ENCODE results near the gene BLNK. TPM values are rescaled to one million over a fixed set of nuclear protein-coding genes. Genes with fewer than 3 reads are reported as not detected.

BLNK gene
- total and polyA plus RNA-seq, 7 experiments from 2014 or later, result 0.17 to 6.5 (median 0.55) TPM; not detected in 1

DNA sequence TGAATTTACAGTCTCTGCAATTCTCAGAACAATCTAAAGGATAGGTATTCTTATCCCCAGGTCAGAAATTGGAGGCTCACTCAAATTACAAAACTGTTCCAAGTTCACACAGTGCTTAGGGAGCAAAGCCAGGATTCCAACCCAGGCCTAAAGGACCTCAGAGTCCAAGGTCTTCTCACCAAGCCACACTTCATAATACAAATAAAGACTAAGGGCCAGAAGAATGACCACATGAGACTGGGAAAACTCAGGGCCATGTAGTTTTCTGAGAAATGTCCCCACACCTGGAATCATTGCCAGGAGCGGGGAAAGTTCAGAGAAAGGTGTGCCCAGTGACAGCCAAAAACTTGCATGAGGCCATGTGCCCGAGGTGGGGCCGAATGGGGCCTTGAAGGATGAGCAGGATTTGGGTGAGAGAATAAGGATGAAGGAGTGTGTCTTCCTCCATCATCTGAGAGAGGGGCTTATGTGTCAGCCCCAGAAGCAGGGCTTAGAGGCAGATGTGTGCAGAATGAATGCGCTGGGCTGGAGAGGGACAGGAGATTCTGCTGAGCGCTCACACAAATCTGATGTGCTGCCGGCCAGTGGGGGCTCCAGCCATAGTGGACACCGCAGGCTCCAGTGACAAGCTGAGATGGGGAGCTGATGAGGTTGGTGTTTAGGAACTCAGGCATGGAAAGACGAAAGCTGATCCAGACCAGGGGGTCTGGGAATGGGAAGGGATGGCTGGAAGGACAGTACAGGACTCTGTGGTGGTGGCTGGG, 35.9 kb downstream of the BLNK start:
- H3K4me3 Mint-ChIP-seq, result no peak overlapping the region
- H3K36me3 Mint-ChIP-seq, result no peaks in the 10 kb centered on the region
- Histone ChIP-seq H3K4me1 (ENCODE audit: control insufficient read depth in 2 of 2, insufficient read depth in 2 of 2, low read length in 2 of 2) (no peaks in the 10 kb centered on the region), H3K4me3 (ENCODE audit: low read length) (no peak overlapping the region), H3K36me3 (ENCODE audit: control insufficient read depth in 2 of 3, insufficient read depth in 3 of 3, low read length in 3 of 3) (no peaks in the 10 kb centered on the region), H3K27ac (ENCODE audit: low read depth, low read length) (no peak overlapping the region), H3K9me3 (ENCODE audit: control insufficient read depth in 2 of 3, low read length in 3 of 3) (no peaks in the 10 kb centered on the region), H3K27me3 (ENCODE audit: control insufficient read depth in 2 of 2, insufficient read depth in 2 of 2, low read length in 2 of 2) (no peaks in the 10 kb centered on the region)
- ATAC-seq (no peak), DNase-seq (no peak)
- ChIA-PET POLR2A (no interaction called here), CTCF (no interaction called here)
- peaks cover 0 to 12% (median 7%) of the 10 kb centered on the region in 5 donors for H3K27me3 Mint-ChIP-seq
- H3K27ac Mint-ChIP-seq, result no peak overlapping the region
- intact Hi-C loops (cut with micrococcal nuclease), result no loop called here
- H3K4me1 Mint-ChIP-seq, result no peaks in the 10 kb centered on the region
- peaks cover 0 to 2% (median 0%) of the 10 kb centered on the region in 11 donors for H3K9me3 Mint-ChIP-seq

DNA sequence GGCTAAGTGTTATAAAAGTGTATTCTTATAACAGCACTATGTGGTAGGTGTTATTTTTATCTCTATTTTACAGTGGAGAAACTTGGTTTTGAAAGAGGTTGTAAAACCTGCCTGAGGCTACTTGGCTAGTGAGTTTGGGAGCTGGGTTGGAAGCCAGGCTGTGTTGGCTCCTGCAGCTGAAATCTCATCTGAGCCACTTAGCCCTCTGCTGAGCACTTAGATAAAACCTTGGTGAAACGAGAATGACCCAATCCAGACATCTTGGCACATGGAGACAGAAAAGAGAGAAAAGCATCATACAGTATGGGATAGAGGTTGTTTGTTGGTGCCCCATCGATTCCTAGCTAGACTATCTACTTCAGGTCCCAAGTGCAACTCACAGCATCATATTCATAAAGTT, 37.4 kb downstream of the BLNK start:
- Mint-ChIP-seq H3K27me3 (peaks cover 0 to 12% (median 7%) of the 10 kb centered on the region in 5 donors), H3K27ac (no peak overlapping the region), H3K9me3 (peaks cover 0 to 4% (median 0%) of the 10 kb centered on the region in 11 donors), H3K4me1 (peaks cover 0 to 5% (median 0%) of the 10 kb centered on the region in 7 donors), H3K4me3 (no peak overlapping the region), H3K36me3 (no peaks in the 10 kb centered on the region)
- Histone ChIP-seq H3K9me3 (ENCODE audit: control insufficient read depth in 2 of 3, low read length in 3 of 3) (no peaks in the 10 kb centered on the region), H3K4me3 (ENCODE audit: low read length) (no peak overlapping the region), H3K27ac (ENCODE audit: low read depth, low read length) (no peak overlapping the region), H3K36me3 (ENCODE audit: control insufficient read depth in 2 of 3, insufficient read depth in 3 of 3, low read length in 3 of 3) (no peaks in the 10 kb centered on the region), H3K4me1 (ENCODE audit: control insufficient read depth in 2 of 2, insufficient read depth in 2 of 2, low read length in 2 of 2) (no peaks in the 10 kb centered on the region), H3K27me3 (ENCODE audit: control insufficient read depth in 2 of 2, insufficient read depth in 2 of 2, low read length in 2 of 2) (no peaks in the 10 kb centered on the region)
- no peak for DNase-seq
- intact Hi-C loops (cut with micrococcal nuclease), result no loop called here
- ATAC-seq, result no peak
- ChIA-PET CTCF (interaction anchor here (0.7 kb wide), 1 partner anchor 59 kb away, joined by 4 read pairs; no protein-coding TSS in a partner anchor), POLR2A (no interaction called here)

DNA sequence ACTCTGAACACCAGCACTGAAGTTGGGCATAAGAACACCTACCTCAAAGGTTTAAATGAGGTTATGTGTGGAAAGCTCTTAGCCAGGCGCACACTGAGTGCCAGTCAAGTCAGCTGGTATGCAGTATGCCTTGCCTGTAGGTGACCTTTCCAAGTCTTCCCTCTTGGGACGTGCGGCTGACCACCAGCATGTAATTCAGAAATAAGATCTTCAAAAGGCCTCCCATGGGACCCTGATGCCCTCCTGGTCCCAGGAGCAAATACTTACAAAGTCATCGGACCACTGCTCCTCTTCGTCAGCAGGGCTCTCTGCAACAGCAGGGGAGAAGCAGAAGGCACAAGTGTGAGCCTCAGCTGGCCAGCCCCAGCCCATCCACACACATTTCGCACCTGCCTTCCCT, 40.8 kb downstream of the BLNK start:
- Mint-ChIP-seq H3K4me3 (no peak overlapping the region), H3K9me3 (peaks cover 0 to 3% (median 0%) of the 10 kb centered on the region in 11 donors), H3K36me3 (no peaks in the 10 kb centered on the region), H3K27ac (peak overlapping the region in 1 of 9 donors; percentile 28), H3K4me1 (peaks cover 0 to 5% (median 0%) of the 10 kb centered on the region in 7 donors), H3K27me3 (peaks cover 0 to 2% (median 2%) of the 10 kb centered on the region in 5 donors)
- no peak for DNase-seq
- Histone ChIP-seq H3K27me3 (ENCODE audit: control insufficient read depth in 2 of 2, insufficient read depth in 2 of 2, low read length in 2 of 2) (no peaks in the 10 kb centered on the region), H3K27ac (ENCODE audit: low read depth, low read length) (no peak overlapping the region), H3K4me1 (ENCODE audit: control insufficient read depth in 2 of 2, insufficient read depth in 2 of 2, low read length in 2 of 2) (no peaks in the 10 kb centered on the region), H3K9me3 (ENCODE audit: control insufficient read depth in 2 of 3, low read length in 3 of 3) (no peaks in the 10 kb centered on the region), H3K4me3 (ENCODE audit: low read length) (no peak overlapping the region), H3K36me3 (ENCODE audit: control insufficient read depth in 2 of 3, insufficient read depth in 3 of 3, low read length in 3 of 3) (no peaks in the 10 kb centered on the region)
- intact Hi-C loops (cut with micrococcal nuclease), result no loop called here
- ATAC-seq, result no peak
- POLR2A ChIA-PET, result interaction anchor here (0.5 kb wide), 1 partner anchor 53 kb away, joined by 3 read pairs; no protein-coding TSS in a partner anchor
- CTCF ChIA-PET, result interaction anchor here (0.9 to 6.4 kb wide), 15 partner anchors 10 to 538 kb away, joined by 3 to 119 read pairs (median 6); no protein-coding TSS in a partner anchor

DNA sequence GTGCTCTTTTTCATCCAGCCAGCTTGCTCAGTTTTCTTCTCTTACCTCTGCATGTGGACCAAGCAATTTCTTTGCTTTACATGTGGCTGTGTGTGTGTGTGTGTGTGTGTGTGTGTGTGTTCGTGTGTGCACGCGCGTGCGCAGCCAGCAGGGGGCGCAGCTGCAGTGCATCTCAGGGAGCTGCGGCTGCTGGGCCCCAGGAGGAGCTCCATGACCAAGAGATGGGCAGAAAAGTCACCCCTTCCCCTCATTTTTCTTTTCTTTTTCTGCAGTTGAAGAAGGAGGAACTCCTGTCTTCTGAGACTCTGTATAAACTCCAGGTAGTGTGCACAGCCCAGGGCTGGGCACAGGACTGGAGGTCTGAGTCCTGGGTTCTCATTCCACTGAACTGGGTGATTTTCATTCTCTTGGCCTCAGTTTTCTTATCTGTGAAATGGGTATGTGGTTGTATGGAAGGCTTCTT, 41.8 kb downstream of the BLNK start:
- Mint-ChIP-seq H3K36me3 (no peaks in the 10 kb centered on the region), H3K4me3 (peak overlapping the region in 3 of 10 donors; percentile 12 to 56 (median 39)), H3K9me3 (peaks cover 0 to 3% (median 0%) of the 10 kb centered on the region in 11 donors), H3K4me1 (peaks cover 0 to 5% (median 0%) of the 10 kb centered on the region in 7 donors), H3K27ac (peak overlapping the region in 8 of 9 donors; percentile 9 to 87 (median 58)), H3K27me3 (peaks cover 0 to 2% (median 0%) of the 10 kb centered on the region in 5 donors)
- ChIA-PET CTCF (interaction anchor here (0.6 to 6.4 kb wide), 35 partner anchors 11 to 697 kb away, joined by 3 to 119 read pairs (median 4); partner anchors contain the start of genes BLNK and TCTN3), POLR2A (no interaction called here)
- intact Hi-C loops (cut with micrococcal nuclease), result loop anchor here (1.0 to 5.0 kb wide), 4 partner anchors 64 to 212 kb away; no protein-coding TSS in a partner anchor
- peak; percentile 97 for ATAC-seq
- H3K4me1 ChIP-seq (ENCODE audit: control insufficient read depth in 2 of 2, insufficient read depth in 2 of 2, low read length in 2 of 2), result no peaks in the 10 kb centered on the region
- H3K27ac ChIP-seq (ENCODE audit: low read depth, low read length), result no peak overlapping the region
- DNase-seq, result peak; percentile 59 to 80 (median 68)
- no peak overlapping the region for H3K4me3 ChIP-seq (ENCODE audit: low read length)
- H3K27me3 ChIP-seq (ENCODE audit: control insufficient read depth in 2 of 2, insufficient read depth in 2 of 2, low read length in 2 of 2), result no peaks in the 10 kb centered on the region
- no peaks in the 10 kb centered on the region for H3K36me3 ChIP-seq (ENCODE audit: control insufficient read depth in 2 of 3, insufficient read depth in 3 of 3, low read length in 3 of 3)
- H3K9me3 ChIP-seq (ENCODE audit: control insufficient read depth in 2 of 3, low read length in 3 of 3), result no peaks in the 10 kb centered on the region

DNA sequence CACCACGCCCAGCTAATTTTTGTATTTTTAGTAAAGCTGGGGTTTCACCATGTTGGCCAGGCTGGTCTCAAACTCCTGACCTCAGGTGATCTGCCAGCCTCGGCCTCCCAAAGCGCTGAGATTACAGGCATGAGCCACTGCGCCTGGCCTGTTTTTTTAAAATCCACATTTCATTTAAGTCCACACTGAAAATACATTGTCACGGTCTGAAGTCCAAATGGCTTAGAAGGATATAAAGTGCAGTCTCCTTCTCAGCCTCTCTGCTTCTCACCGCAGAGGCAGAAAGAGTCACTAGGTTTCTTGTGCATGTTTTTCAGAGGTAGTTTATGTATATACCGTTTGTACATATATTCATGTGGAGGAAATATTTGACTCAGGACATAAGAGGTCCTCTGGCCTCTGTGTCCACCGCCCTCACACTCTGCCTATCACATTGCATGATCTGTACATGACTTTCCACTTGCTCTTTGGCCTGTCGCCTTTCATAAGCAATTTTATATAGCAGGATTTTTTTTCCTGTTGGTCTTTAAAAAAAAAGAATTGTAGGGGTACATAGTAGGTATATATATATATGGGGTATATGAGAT, 42.9 kb downstream of the BLNK start:
- Histone ChIP-seq H3K9me3 (ENCODE audit: control insufficient read depth in 2 of 3, low read length in 3 of 3) (no peaks in the 10 kb centered on the region), H3K27me3 (ENCODE audit: control insufficient read depth in 2 of 2, insufficient read depth in 2 of 2, low read length in 2 of 2) (no peaks in the 10 kb centered on the region), H3K4me3 (ENCODE audit: low read length) (no peak overlapping the region), H3K36me3 (ENCODE audit: control insufficient read depth in 2 of 3, insufficient read depth in 3 of 3, low read length in 3 of 3) (no peaks in the 10 kb centered on the region), H3K27ac (ENCODE audit: low read depth, low read length) (no peak overlapping the region), H3K4me1 (ENCODE audit: control insufficient read depth in 2 of 2, insufficient read depth in 2 of 2, low read length in 2 of 2) (no peaks in the 10 kb centered on the region)
- Mint-ChIP-seq H3K4me1 (peaks cover 0 to 5% (median 0%) of the 10 kb centered on the region in 7 donors), H3K9me3 (peaks cover 0 to 3% (median 0%) of the 10 kb centered on the region in 11 donors), H3K27me3 (peaks cover 0 to 2% (median 0%) of the 10 kb centered on the region in 5 donors), H3K27ac (no peak overlapping the region), H3K4me3 (no peak overlapping the region), H3K36me3 (no peaks in the 10 kb centered on the region)
- ChIA-PET CTCF (interaction anchor here (0.5 to 6.4 kb wide), 12 partner anchors 9 to 534 kb away, joined by 3 to 119 read pairs (median 4); no protein-coding TSS in a partner anchor), POLR2A (no interaction called here)
- intact Hi-C loops (cut with micrococcal nuclease), result loop anchor here (5.0 kb wide), 1 partner anchor 211 kb away; no protein-coding TSS in a partner anchor
- no peak for ATAC-seq
- DNase-seq, result no peak

DNA sequence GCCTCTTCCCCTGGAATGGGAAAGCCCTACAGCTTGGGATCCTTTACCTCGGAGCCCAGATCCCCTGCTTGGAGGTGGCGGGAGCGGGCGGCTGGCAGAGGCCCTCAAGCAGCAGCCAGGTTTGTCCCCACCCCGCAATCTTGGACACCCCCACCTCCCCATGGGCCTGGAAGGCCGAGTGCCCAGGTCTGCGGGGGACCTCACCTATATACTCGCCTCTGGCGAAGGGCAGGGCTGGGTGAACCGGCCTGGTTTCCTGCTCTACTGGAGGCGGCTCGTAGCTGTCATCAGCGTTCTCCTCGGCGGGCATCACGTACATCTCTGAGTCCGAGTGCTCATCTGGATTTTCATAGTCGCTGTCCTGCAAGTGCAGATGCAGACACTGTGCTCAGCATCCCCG, 44.2 kb downstream of the BLNK start:
- Histone ChIP-seq H3K4me3 (ENCODE audit: low read length) (no peak overlapping the region), H3K27me3 (ENCODE audit: control insufficient read depth in 2 of 2, insufficient read depth in 2 of 2, low read length in 2 of 2) (no peaks in the 10 kb centered on the region), H3K27ac (ENCODE audit: low read depth, low read length) (no peak overlapping the region), H3K9me3 (ENCODE audit: control insufficient read depth in 2 of 3, low read length in 3 of 3) (no peaks in the 10 kb centered on the region), H3K36me3 (ENCODE audit: control insufficient read depth in 2 of 3, insufficient read depth in 3 of 3, low read length in 3 of 3) (no peaks in the 10 kb centered on the region), H3K4me1 (ENCODE audit: control insufficient read depth in 2 of 2, insufficient read depth in 2 of 2, low read length in 2 of 2) (no peaks in the 10 kb centered on the region)
- Mint-ChIP-seq H3K4me1 (peaks cover 0 to 5% (median 0%) of the 10 kb centered on the region in 7 donors), H3K4me3 (no peak overlapping the region), H3K9me3 (peaks cover 0 to 3% (median 0%) of the 10 kb centered on the region in 11 donors), H3K27ac (no peak overlapping the region), H3K27me3 (peaks cover 0 to 4% (median 2%) of the 10 kb centered on the region in 5 donors), H3K36me3 (no peaks in the 10 kb centered on the region)
- CTCF ChIA-PET, result interaction anchor here (0.6 to 6.4 kb wide), 4 partner anchors 10 to 121 kb away, joined by 3 to 119 read pairs (median 3); no protein-coding TSS in a partner anchor
- DNase-seq, result no peak
- POLR2A ChIA-PET, result no interaction called here
- intact Hi-C loops (cut with micrococcal nuclease), result loop anchor here (5.0 kb wide), 1 partner anchor 210 kb away; no protein-coding TSS in a partner anchor
- ATAC-seq, result no peak
